ENCODE measurements around the gene ORMDL1.
"Not testable (repeated sequence)": the region's sequence is repeated elsewhere in the genome, so short reads cannot be mapped to it uniquely, and the experiment has no call there.

The ORMDL1 gene

DNA sequence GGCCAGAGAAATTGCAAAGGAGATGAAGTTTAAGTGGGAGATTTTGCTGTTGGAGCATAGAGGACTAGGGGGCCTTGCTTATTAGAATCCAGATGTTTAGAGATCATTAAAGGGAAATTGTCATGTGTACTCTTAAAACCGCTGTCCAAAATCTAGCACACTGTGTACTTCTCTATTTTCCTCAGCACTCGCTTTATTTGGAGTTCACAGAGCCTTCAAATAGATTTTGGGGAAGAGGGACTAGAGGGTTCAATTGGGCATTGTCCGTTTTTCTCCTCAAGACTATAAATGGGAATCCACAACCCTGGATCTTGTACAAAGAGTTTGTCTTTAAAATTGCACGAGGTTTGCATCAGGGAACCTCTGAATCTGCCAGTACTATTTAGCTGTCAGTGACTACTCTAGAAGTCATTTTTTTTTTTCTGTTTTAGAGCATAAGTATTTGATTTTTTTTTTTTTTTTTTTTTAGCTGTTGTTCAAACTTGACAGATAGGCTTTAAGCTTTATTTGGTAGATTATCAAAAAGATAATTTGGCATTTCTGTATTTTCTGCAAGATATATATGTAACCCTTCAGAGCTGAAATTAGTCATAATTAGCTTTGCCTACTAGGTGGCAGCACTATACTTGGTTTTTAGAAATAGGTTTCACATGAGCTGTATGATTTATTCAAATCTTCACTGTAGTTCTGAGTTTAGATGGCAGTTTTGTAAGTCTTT, 14.3 kb upstream of the ORMDL1 start:
- peaks cover 2% of the 10 kb centered on the region for H3K4me1 Mint-ChIP-seq
- H3K27ac Mint-ChIP-seq = no peak overlapping the region
- no peaks in the 10 kb centered on the region for H3K9me3 Mint-ChIP-seq
- ATAC-seq (ENCODE audit: low read depth) = peak; percentile 54
- no peaks in the 10 kb centered on the region for H3K27me3 Mint-ChIP-seq
- H3K36me3 Mint-ChIP-seq = peaks cover 21% of the 10 kb centered on the region
- no peak overlapping the region for H3K4me3 Mint-ChIP-seq
- no peak for DNase-seq (ENCODE audit: low spot score in 2 of 2)

DNA sequence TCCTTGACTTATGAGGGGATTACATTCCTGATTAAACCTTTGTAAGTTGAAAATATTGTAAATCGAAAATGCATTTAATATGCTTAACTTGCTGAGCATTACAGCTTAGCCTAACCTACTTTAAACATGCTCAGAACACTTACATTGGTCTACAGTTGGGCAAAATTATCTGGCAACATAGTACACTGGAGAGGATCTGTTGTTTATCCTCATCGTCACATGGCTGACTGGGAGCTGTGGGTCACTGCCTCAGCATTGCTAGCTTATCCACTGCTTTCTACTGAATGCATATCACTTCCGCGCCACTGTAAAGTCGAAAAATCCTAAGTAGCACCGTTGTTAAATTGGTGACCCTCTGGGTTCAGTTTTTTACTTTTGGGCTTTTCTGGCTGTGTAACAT, 13.8 kb upstream of the ORMDL1 start:
- peaks cover 23% of the 10 kb centered on the region for H3K36me3 Mint-ChIP-seq
- H3K9me3 Mint-ChIP-seq = no peaks in the 10 kb centered on the region
- no peak overlapping the region for H3K4me3 Mint-ChIP-seq
- no peak for ATAC-seq (ENCODE audit: low read depth)
- H3K27ac Mint-ChIP-seq = no peak overlapping the region
- H3K27me3 Mint-ChIP-seq = no peaks in the 10 kb centered on the region
- DNase-seq (ENCODE audit: low spot score in 2 of 2) = no peak
- H3K4me1 Mint-ChIP-seq = peaks cover 2% of the 10 kb centered on the region

DNA sequence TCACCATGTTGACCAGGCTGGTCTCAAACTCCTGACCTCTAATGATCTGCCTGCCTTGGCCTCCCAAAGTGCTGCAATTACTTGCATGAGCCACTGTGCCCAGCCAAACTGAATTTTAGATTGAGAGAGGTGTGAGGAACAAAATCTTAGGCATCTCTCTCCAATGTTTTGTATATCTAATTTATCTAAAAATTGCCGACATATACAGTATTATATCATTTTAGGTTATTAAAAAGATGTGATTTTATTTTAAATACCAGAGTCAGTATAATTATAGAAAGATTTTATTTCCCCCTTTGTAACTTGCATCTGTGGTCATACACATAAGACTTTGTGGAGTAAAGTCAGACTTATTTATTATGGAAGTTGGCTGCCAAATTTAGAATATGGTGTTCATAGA, 10.2 kb upstream of the ORMDL1 start:
- peaks cover 21% of the 10 kb centered on the region for H3K36me3 Mint-ChIP-seq
- no peak for DNase-seq (ENCODE audit: low spot score in 2 of 2)
- no peak for ATAC-seq (ENCODE audit: low read depth)
- no peak overlapping the region for H3K4me3 Mint-ChIP-seq
- H3K27me3 Mint-ChIP-seq = no peaks in the 10 kb centered on the region
- H3K9me3 Mint-ChIP-seq = no peaks in the 10 kb centered on the region
- no peak overlapping the region for H3K27ac Mint-ChIP-seq
- peaks cover 2% of the 10 kb centered on the region for H3K4me1 Mint-ChIP-seq

DNA sequence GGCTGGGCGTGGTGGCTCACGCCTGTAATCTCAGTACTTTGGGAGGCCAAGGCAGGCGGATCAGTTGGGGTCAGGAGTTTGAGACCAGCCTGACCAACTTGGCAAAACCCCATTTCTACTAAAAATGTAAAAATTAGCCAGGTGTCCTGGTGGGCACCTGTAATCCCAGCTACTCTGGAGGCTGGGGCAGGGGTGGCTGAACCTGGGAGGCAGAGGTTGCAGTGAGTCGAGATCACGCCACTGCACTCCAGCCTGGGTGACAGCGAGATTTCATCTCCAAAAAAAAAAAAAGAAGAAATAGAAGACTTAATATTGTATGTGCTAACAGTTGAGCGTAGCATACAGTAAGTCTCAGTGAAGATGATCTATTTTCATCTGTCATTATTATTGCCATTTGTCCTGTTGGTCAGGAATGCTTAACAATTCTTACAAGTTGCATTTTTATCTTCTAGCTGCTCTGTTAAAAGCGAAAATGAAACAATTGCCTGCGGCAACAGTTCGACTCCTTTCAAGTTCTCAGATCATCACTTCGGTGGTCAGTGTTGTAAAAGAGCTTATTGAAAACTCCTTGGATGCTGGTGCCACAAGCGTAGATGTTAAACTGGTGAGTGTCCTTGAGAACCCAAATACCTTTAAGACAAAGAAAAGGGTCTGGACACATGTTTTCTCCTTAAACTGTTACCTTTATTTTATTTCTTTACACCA, 7.4 kb upstream of the ORMDL1 start:
- H3K27ac Mint-ChIP-seq = peak overlapping the region; percentile 62
- H3K4me3 Mint-ChIP-seq = peak overlapping the region; percentile 41
- H3K9me3 Mint-ChIP-seq = no peaks in the 10 kb centered on the region
- ATAC-seq (ENCODE audit: low read depth) (no peak), DNase-seq (ENCODE audit: low spot score in 2 of 2) (no peak)
- peaks cover 11% of the 10 kb centered on the region for H3K4me1 Mint-ChIP-seq
- H3K36me3 Mint-ChIP-seq = peaks cover 22% of the 10 kb centered on the region
- no peaks in the 10 kb centered on the region for H3K27me3 Mint-ChIP-seq

DNA sequence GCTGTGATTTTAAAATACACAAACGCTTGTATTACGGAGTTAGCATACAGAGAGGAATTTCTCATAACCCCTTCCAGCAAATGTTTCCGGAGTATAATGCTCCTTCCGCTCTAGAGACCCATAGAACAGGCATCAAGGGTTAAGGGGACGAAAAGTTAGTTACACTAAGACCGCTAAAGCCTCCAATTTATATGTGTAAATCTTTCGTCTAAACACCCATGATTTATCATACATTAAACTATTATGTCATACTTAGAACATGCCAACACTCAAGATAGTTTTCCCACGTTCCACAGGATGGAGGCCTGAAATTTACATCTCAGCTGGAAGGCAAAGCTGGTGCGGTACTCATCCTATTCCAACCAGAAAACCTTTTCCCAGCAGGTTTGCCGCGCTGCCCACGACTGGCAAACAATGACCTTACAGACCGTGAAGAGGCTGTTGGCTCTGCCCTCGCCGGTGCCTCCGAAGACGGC, 650 bp downstream of the ORMDL1 start:
- Mint-ChIP-seq H3K27ac (peak overlapping the region; percentile 92), H3K4me1 (peaks cover 35% of the 10 kb centered on the region), H3K9me3 (no peaks in the 10 kb centered on the region), H3K36me3 (peaks cover 28% of the 10 kb centered on the region), H3K4me3 (peak overlapping the region; percentile 92), H3K27me3 (no peaks in the 10 kb centered on the region)
- ATAC-seq (ENCODE audit: low read depth) = peak; percentile 1
- DNase-seq (ENCODE audit: low spot score in 2 of 2) = no peak

DNA sequence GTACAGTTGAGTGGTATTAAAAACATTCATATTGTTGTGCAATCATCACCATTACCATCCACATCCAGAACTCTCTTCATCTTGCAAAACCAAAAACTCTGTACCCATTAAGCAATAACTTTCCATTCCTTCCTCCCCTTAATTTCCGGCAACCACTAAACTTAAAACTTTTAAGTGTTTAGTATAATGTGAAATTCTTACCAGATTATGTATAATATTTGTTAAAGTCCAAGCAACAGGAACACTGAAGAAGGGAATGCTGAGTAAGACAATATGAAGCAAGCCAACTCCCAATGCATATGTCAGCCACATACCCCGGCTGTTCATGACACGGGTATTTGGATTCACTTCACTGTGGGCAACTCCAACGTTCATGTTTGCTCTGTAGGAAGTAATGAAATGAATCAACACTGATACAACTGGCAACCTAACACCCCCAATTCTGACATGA, 1.9 kb downstream of the ORMDL1 start:
- H3K27ac Mint-ChIP-seq = peak overlapping the region; percentile 92
- DNase-seq (ENCODE audit: low spot score in 2 of 2) (no peak), ATAC-seq (ENCODE audit: low read depth) (no peak)
- peaks cover 32% of the 10 kb centered on the region for H3K4me1 Mint-ChIP-seq
- peak overlapping the region; percentile 46 for H3K4me3 Mint-ChIP-seq
- H3K9me3 Mint-ChIP-seq = no peaks in the 10 kb centered on the region
- H3K27me3 Mint-ChIP-seq = no peaks in the 10 kb centered on the region
- peaks cover 29% of the 10 kb centered on the region for H3K36me3 Mint-ChIP-seq

DNA sequence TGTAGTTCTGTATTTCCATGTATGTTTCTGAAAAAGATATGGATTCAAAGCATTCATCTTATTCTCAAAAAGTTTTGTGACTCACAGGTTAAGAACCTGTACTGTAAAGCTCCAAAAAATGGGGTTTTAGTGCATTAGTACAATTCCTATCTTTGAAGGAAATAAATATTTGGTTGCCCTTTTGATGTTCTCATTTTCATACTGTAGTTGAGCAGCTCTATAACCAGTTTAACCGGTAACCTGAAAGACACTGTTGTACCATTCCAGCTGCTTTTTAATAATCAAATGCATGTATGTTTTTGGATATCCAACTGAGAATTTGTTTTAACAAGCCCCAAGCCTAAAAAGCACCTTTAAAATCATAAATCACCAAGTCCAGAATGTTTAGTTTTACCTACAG, 11.9 kb downstream of the ORMDL1 start:
- H3K27me3 Mint-ChIP-seq = no peaks in the 10 kb centered on the region
- no peak for ATAC-seq (ENCODE audit: low read depth)

DNA sequence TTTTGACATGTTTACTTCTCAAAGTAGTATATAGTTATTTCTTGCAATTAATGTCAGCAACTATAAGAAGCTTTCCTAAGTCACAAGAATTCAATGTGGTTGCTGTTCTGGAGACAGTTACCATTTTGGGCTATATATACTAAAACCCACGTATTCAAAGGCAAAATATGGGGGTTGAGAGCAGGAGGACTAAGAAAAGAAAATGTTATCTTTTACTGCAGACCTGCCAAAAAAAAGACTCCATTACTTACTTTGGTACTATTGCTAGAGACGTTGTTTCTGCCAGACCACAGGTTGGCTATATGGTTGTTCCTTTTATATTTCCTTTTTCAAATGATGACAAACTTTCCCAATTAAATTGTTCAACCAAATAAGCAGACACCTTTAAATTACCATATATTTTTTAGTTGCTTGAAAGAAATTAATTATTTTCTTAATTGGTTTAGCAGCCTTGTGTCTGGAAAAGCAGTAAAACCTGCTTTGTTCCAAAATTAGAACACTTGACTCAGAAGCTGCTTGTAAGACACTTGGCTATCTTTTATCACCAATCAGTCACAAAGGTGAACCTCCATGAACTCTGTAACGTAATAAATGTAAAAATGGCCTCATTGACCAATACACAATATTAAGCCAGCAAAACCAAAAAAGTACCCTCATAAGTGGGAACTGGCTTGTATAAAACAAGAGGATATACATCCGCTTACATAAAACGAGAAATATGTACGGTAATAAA, 13.4 kb downstream of the ORMDL1 start:
- peaks cover 12% of the 10 kb centered on the region for H3K36me3 Mint-ChIP-seq
- no peaks in the 10 kb centered on the region for H3K4me1 Mint-ChIP-seq
- H3K27me3 Mint-ChIP-seq = no peaks in the 10 kb centered on the region

More for the DNA sequence above, 11.9 kb downstream of the ORMDL1 start:
- no peak for DNase-seq (ENCODE audit: low spot score in 2 of 2)
- Mint-ChIP-seq H3K4me3 (no peak overlapping the region), H3K4me1 (no peaks in the 10 kb centered on the region), H3K27ac (no peak overlapping the region), H3K36me3 (peaks cover 13% of the 10 kb centered on the region), H3K9me3 (no peaks in the 10 kb centered on the region)

DNA sequence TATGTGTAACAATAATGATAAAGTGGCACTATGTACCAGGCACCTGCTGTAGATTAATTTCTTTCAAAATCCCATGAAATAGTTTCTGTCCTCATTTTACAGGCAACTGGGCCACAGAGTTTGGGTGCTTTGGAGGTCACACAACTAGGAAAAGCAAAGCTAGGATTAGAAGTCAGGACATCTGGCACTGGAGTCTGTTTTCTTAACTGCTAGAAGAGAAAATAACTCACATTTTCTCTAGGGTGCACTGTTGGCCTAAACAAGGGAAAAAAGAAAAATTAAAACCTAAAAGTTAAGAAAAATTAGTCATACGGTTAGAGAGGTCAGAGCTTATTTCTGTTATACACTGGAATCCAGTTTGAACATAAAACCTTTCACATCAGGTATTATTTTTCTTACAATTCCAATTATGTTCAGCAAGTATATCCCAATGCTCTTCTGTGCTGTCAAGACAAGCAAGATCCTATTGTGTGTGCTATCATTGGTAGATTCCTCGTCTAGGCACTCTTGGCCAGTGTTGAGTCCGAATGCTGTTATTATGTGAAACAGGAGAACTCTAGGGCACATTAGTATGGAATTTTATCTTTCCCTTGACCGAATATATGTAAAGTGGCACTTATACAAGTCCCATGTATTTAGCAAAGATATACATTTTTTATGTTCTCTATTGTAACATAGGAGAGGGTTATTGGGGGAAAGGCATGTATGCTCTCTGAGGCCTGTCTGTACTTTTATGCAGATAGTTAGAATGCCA, 20.1 kb downstream of the ORMDL1 start:
- ATAC-seq (ENCODE audit: low read depth) (no peak), DNase-seq (ENCODE audit: low spot score in 2 of 2) (no peak)
- Mint-ChIP-seq H3K4me1 (peaks cover 4% of the 10 kb centered on the region), H3K27ac (peak overlapping the region; percentile 96), H3K9me3 (no peaks in the 10 kb centered on the region), H3K4me3 (peak overlapping the region; percentile 27), H3K27me3 (no peaks in the 10 kb centered on the region), H3K36me3 (peaks cover 5% of the 10 kb centered on the region)

More for the DNA sequence above, 13.4 kb downstream of the ORMDL1 start:
- no peak for ATAC-seq (ENCODE audit: low read depth)
- H3K9me3 Mint-ChIP-seq = no peaks in the 10 kb centered on the region
- DNase-seq (ENCODE audit: low spot score in 2 of 2) = no peak
- no peak overlapping the region for H3K27ac Mint-ChIP-seq
- no peak overlapping the region for H3K4me3 Mint-ChIP-seq

DNA sequence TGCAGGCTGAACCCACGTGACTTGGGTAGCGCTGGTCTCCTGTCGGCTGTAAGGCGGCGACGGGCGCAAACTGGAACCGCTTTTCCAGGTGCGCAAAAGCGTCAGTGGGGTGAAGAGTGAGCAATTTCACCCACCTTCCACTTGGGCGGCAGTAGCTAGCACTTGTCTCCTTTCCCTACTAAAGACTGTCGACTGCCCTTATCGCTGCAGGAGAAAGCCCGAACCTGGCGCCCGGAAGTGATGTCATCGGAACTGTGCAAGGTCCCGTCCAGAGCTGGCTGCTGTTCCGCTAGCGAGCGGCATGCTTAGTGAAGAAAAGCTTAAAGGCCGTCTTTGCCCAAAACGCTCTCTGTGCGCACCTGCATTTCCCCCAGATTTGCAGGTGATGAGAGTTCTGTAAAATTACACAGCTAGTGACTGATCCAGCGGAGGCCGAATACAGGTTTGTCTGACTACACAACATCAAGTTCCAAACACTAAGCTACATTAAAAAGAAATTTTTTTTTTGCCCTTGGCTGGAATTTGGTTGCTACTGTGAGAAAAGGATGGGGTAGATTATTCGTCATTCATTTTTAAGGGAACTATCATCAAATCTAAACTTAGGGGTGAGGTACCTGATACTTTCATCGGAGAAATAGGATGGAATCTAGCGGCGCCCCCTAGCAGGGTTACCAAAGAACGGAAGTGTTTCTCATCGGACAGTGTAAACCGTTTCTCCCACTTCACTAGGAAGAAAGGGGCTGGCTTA, 21.4 kb downstream of the ORMDL1 start, which contains the start of gene OSGEPL1:
TSS of gene OSGEPL1 (minus strand) at position 242 of the 748 bp plus-strand sequence. CDS start 1,152 bp downstream, outside the sequence.
- Mint-ChIP-seq H3K9me3 (no peaks in the 10 kb centered on the region), H3K4me1 (peaks cover 4% of the 10 kb centered on the region), H3K27me3 (no peaks in the 10 kb centered on the region), H3K27ac (peak within 1 kb of the TSS; percentile 96), H3K4me3 (peak within 1 kb of the TSS; percentile 92), H3K36me3 (peaks cover 5% of the 10 kb centered on the region)
- peak; percentile 80 to 87 for DNase-seq (ENCODE audit: low spot score in 2 of 2)
- ATAC-seq (ENCODE audit: low read depth) = peak; percentile 93

DNA sequence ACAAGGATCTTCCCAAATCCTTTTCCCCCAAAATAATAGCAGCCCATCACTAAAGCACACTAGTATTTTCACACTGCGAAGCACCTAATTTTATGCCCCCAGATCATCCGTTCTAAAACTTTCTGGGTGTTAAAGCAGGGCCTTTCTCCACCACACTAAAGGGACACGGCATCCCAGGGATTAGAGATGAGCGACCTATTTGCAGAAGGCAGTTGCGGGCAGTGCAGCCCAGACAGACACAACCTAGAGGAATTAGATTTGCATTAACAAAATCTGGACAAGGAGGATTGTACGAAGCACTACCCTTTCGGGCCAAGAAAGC, 21.9 kb downstream of the ORMDL1 start:
- Mint-ChIP-seq H3K36me3 (peaks cover 5% of the 10 kb centered on the region), H3K9me3 (no peaks in the 10 kb centered on the region), H3K4me1 (peaks cover 4% of the 10 kb centered on the region), H3K4me3 (peak overlapping the region; percentile 92), H3K27me3 (no peaks in the 10 kb centered on the region), H3K27ac (peak overlapping the region; percentile 96)
- no peak for DNase-seq (ENCODE audit: low spot score in 2 of 2)
- ATAC-seq (ENCODE audit: low read depth) = no peak

DNA sequence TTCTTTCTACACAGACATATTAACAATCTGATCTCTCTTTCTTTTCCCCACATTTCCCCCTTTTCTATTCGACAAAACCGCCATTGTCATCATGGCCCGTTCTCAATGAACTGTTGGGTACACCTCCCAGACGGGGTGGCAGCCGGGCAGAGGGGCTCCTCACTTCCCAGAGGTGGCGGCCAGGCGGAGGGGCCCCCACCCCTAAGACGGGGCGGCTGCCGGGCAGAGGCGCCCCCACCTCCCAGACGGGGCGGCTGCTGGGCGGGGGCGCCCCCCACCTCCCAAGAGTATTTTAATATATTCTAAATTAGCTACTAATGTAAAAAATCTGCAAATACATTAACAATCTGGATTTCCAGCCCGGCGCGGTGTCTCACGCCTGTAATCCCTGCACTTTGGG, 24.0 kb downstream of the ORMDL1 start:
- not testable (repeated sequence) for H3K9me3 Mint-ChIP-seq, H3K36me3 Mint-ChIP-seq, H3K4me3 Mint-ChIP-seq

DNA sequence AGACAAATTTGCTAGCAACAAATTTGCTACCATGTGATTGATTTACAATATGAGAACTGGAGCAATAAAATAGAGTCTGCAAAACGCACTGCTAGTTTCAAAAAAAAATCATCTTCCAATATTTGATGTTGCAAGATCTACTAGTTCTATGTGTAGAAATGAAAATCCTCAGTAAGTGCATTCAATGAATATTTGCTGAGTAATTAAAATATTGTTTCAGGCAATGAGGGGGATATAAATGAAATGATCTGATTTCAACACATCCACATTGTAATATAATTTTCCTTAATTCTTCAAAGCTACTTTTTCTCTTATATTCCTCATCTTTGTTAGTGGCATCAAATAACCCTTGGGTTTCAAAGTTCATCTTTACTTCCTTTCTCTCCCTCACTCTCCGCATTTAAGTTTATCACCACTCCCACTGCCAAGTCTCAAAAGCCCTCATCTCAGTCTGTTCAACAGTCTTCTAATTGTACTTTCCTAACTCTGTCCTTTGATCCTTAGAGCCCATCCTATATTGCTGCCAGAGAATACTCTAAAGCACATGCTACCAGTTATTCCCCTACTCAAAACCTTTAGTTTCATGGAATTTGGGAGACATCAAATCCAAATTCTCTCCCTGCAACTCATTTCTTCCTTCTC, 27.7 kb downstream of the ORMDL1 start:
- H3K27ac Mint-ChIP-seq = no peak overlapping the region

More for the DNA sequence above, 24.0 kb downstream of the ORMDL1 start:
- H3K27me3 Mint-ChIP-seq; H3K27ac Mint-ChIP-seq; DNase-seq (ENCODE audit: low spot score in 2 of 2); ATAC-seq (ENCODE audit: low read depth); H3K4me1 Mint-ChIP-seq: not testable (repeated sequence)

More for the DNA sequence above, 27.7 kb downstream of the ORMDL1 start:
- no peaks in the 10 kb centered on the region for H3K4me1 Mint-ChIP-seq
- DNase-seq (ENCODE audit: low spot score in 2 of 2) (no peak), ATAC-seq (ENCODE audit: low read depth) (no peak)
- H3K9me3 Mint-ChIP-seq = no peaks in the 10 kb centered on the region
- H3K27me3 Mint-ChIP-seq = no peaks in the 10 kb centered on the region
- H3K36me3 Mint-ChIP-seq = peaks cover 7% of the 10 kb centered on the region
- no peak overlapping the region for H3K4me3 Mint-ChIP-seq
